RWPE2 (cell line): Measurements from ENCODE around the gene ARMC9.
"Not testable (repeated sequence)": the region's sequence is repeated elsewhere in the genome, so short reads cannot be mapped to it uniquely, and the experiment has no call there.

Experiments used
- ATAC-seq: fragments of 200-7000 bp; cut with Tn5 transposase; 3 replicates; pipeline ENCODE4 v1.9.1; 2021; ENCODE audit warnings: low read depth
- DNase-seq: peaks from one replicate; pipeline ENCODE4 v3.0.0-alpha.2; 2020; ENCODE audit warnings: low spot score
- H3K27ac ChIP-seq: fragments of 450-650 bp; 2 replicates; pipeline ENCODE4 v1.5.1; 2017; ENCODE audit warnings: mild to moderate bottlenecking; ENCODE audit not compliant: poor library complexity, severe bottlenecking
- H3K27me3 ChIP-seq: fragments of 250-450 bp; sonication (Bioruptor Pico); 2 replicates; pipeline ENCODE4 v1.5.1; 2021; ENCODE audit warnings: mild to moderate bottlenecking, moderate library complexity; ENCODE audit not compliant: insufficient read depth, poor library complexity, severe bottlenecking
- H3K36me3 ChIP-seq: fragments of 250-450 bp; sonication (Bioruptor Pico); 2 replicates; pipeline ENCODE4 v1.5.1; 2020; ENCODE audit warnings: low read depth, mild to moderate bottlenecking, moderate library complexity
- H3K4me1 ChIP-seq: fragments of 250-450 bp; sonication (Bioruptor Pico); 2 replicates; pipeline ENCODE4 v1.5.1; 2021; ENCODE audit warnings: mild to moderate bottlenecking, moderate library complexity; ENCODE audit not compliant: insufficient read depth, poor library complexity, severe bottlenecking
- H3K4me3 ChIP-seq: fragments of 250-450 bp; sonication (Bioruptor Pico); 2 replicates; pipeline ENCODE4 v1.5.1; 2021; ENCODE audit warnings: mild to moderate bottlenecking, moderate library complexity; ENCODE audit not compliant: severe bottlenecking
- H3K9me3 ChIP-seq: fragments of 250-450 bp; sonication (Bioruptor Pico); 2 replicates; pipeline ENCODE4 v1.5.1; 2021; ENCODE audit warnings: mild to moderate bottlenecking, moderate library complexity; ENCODE audit not compliant: severe bottlenecking
- TF ChIP-seq, protein P1 (sequence below): fragments of 450-650 bp; IDR thresholded peaks from one replicate; pipeline ENCODE4 v1.5.1; 2017; ENCODE audit warnings: mild to moderate bottlenecking, moderate library complexity; ENCODE audit not compliant: poor library complexity, severe bottlenecking

The ARMC9 gene

GRCh38 chr2:231297108-231297908 lies 98.9 kb downstream of the ARMC9 start:
- H3K36me3 ChIP-seq, result no peaks in the 10 kb centered on the region
- no peak overlapping the region for H3K4me3 ChIP-seq
- no peaks in the 10 kb centered on the region for H3K4me1 ChIP-seq
- no peaks in the 10 kb centered on the region for H3K27me3 ChIP-seq
- ATAC-seq (peak; percentile 69), DNase-seq (no peak)
- TF ChIP-seq, protein P1, sequence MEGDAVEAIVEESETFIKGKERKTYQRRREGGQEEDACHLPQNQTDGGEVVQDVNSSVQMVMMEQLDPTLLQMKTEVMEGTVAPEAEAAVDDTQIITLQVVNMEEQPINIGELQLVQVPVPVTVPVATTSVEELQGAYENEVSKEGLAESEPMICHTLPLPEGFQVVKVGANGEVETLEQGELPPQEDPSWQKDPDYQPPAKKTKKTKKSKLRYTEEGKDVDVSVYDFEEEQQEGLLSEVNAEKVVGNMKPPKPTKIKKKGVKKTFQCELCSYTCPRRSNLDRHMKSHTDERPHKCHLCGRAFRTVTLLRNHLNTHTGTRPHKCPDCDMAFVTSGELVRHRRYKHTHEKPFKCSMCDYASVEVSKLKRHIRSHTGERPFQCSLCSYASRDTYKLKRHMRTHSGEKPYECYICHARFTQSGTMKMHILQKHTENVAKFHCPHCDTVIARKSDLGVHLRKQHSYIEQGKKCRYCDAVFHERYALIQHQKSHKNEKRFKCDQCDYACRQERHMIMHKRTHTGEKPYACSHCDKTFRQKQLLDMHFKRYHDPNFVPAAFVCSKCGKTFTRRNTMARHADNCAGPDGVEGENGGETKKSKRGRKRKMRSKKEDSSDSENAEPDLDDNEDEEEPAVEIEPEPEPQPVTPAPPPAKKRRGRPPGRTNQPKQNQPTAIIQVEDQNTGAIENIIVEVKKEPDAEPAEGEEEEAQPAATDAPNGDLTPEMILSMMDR, result peak; percentile 65
- no peak overlapping the region for H3K27ac ChIP-seq
- H3K9me3 ChIP-seq, result no peaks in the 10 kb centered on the region

- H3K27me3 ChIP-seq, result no peaks in the 10 kb centered on the region
- ATAC-seq (no peak), DNase-seq (no peak)
- no peaks in the 10 kb centered on the region for H3K9me3 ChIP-seq
- H3K4me1 ChIP-seq, result no peaks in the 10 kb centered on the region
- H3K27ac ChIP-seq, result no peak overlapping the region
- TF ChIP-seq, protein P1, result no peak
- no peaks in the 10 kb centered on the region for H3K36me3 ChIP-seq
- no peak overlapping the region for H3K4me3 ChIP-seq
Observed at GRCh38 chr2:231298091-231298490, 99.7 kb downstream of the ARMC9 start.

DNA sequence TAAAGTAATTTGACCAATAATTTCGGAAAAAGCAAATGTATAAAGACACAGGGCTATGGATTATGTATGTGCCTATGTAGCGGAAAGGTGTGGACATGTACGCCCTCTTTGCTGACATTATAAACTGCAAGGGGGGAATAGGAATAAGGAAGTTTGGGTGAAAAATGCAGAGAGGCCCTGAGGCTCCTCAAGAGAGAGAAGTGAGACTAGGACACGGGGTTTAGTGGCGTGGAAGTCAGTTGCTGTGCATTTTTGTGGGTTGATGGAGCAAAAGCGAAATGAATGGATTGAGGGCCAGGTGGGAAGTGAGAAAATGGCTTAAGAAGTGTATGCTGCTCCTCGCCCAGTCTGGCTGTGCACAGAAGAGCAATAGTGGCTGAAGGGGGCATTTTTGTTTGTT lies 100.8 kb downstream of the ARMC9 start:
- Histone ChIP-seq H3K36me3 (no peaks in the 10 kb centered on the region), H3K4me3 (no peak overlapping the region), H3K27me3 (no peaks in the 10 kb centered on the region), H3K27ac (no peak overlapping the region), H3K4me1 (no peaks in the 10 kb centered on the region), H3K9me3 (no peaks in the 10 kb centered on the region)
- ATAC-seq, result no peak
- TF ChIP-seq, protein P1, result no peak
- DNase-seq, result no peak

GRCh38 chr2:231300020-231300721 lies 101.7 kb downstream of the ARMC9 start:
- no peaks in the 10 kb centered on the region for H3K27me3 ChIP-seq
- no peaks in the 10 kb centered on the region for H3K9me3 ChIP-seq
- no peak for DNase-seq
- H3K36me3 ChIP-seq, result no peaks in the 10 kb centered on the region
- TF ChIP-seq, protein P1, result no peak
- H3K27ac ChIP-seq, result no peak overlapping the region
- ATAC-seq, result no peak
- H3K4me1 ChIP-seq, result no peaks in the 10 kb centered on the region
- H3K4me3 ChIP-seq, result no peak overlapping the region

DNA sequence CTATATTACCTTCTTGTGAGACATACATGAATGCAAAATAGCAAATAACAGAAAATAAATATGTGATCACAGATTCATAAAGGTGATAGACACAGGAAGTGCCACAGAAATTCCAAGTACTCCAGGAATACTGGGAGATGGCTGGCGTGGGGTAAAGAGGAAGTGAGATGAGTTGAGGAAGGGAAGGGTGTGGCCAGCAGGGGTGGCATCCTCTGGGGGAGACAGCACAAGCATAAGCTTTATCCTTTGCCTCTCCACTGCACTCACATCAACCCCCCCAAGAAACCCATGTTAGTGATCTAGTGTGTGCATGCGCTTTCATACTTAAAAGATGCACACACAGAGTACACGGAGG lies 102.3 kb downstream of the ARMC9 start:
- no peaks in the 10 kb centered on the region for H3K9me3 ChIP-seq
- ATAC-seq (no peak), DNase-seq (no peak)
- no peaks in the 10 kb centered on the region for H3K27me3 ChIP-seq
- no peak overlapping the region for H3K4me3 ChIP-seq
- no peak overlapping the region for H3K27ac ChIP-seq
- TF ChIP-seq, protein P1, result no peak
- no peaks in the 10 kb centered on the region for H3K4me1 ChIP-seq
- H3K36me3 ChIP-seq, result no peaks in the 10 kb centered on the region

GRCh38 chr2:231304259-231304658 lies 105.8 kb downstream of the ARMC9 start:
- not testable (repeated sequence) for DNase-seq, H3K27ac ChIP-seq, ATAC-seq, H3K36me3 ChIP-seq, H3K4me3 ChIP-seq, H3K9me3 ChIP-seq, H3K4me1 ChIP-seq, H3K27me3 ChIP-seq
